ENCODE results near the gene IRS1.

Gene IRS1

GRCh38 chr2:226683944-226684562 lies 115.6 kb downstream of the IRS1 start:
- DNase-seq = no peak

GRCh38 chr2:226683196-226683595 lies 116.4 kb downstream of the IRS1 start:
- no peak for DNase-seq
